CD4-positive, alpha-beta T cell (primary cell): ENCODE measurements around the gene HTR1D. TPM values are rescaled to one million over a fixed set of nuclear protein-coding genes. Genes with fewer than 3 reads are reported as not detected.
"Not testable (repeated sequence)": the region's sequence is repeated elsewhere in the genome, so short reads cannot be mapped to it uniquely, and the experiment has no call there.

Source experiments
- ATAC-seq: fragments of 200-7000 bp; cut with Tn5 transposase; one replicate; pipeline ENCODE4 v1.10.0; 2022; ENCODE audit warnings: mild to moderate bottlenecking; ENCODE audit not compliant: poor library complexity
- CTCF ChIA-PET: fragments of 350-600 bp; sonication (Branson Sonifier 250); formaldehyde crosslinking; loops from one replicate; lab custom pipeline; 2021; ENCODE audit warnings: antibody characterized with exemption, inconsistent platforms; lab: Charles Lee
- POLR2A ChIA-PET: fragments of 350-600 bp; sonication (Branson Sonifier 250); formaldehyde crosslinking; loops from one replicate; lab custom pipeline; 2021; ENCODE audit warnings: antibody characterized with exemption, inconsistent platforms; lab: Charles Lee
- DNase-seq, 14 experiments: peaks; one replicate each; pipeline ENCODE4 v3.0.0-alpha.2; 2013 to 2020; ENCODE audit warnings: mixed read lengths in 2 of 14
- H3K27ac ChIP-seq, 2 donors: one replicate each; pipeline versions ENCODE4 v1.5.1 to v1.7.0; 2013; ENCODE audit warnings: low read length in 2 of 2, low read depth in 1 of 2, mild to moderate bottlenecking in 1 of 2
- H3K27me3 ChIP-seq, 2 experiments: 1 replicate in 1 of 2; 2 replicates in 1 of 2; pipeline versions ENCODE4 v1.6.1 to v1.7.0; 2013; ENCODE audit warnings: low read length in 2 of 2, control low read depth in 1 of 2, mild to moderate bottlenecking in 1 of 2, moderate library complexity in 1 of 2; ENCODE audit not compliant: insufficient read depth in 2 of 2, control insufficient read depth in 1 of 2
- H3K36me3 ChIP-seq: one replicate; pipeline ENCODE4 v1.6.1; 2013; ENCODE audit warnings: low read length, control low read depth; ENCODE audit not compliant: insufficient read depth
- H3K4me1 ChIP-seq: one replicate; pipeline ENCODE4 v1.6.1; 2013; ENCODE audit warnings: low read length, control low read depth; ENCODE audit not compliant: insufficient read depth
- H3K4me3 ChIP-seq: one replicate; pipeline ENCODE4 v1.5.1; 2013; ENCODE audit warnings: mild to moderate bottlenecking, low read length, moderate library complexity
- H3K9me3 ChIP-seq, 2 experiments: 1 replicate in 1 of 2; 2 replicates in 1 of 2; pipeline versions ENCODE4 v1.6.1 to v1.7.0; 2013; ENCODE audit warnings: low read length in 2 of 2, mild to moderate bottlenecking in 2 of 2, control low read depth in 1 of 2, moderate library complexity in 1 of 2; ENCODE audit not compliant: control insufficient read depth in 1 of 2, insufficient read depth in 1 of 2
- H3K27ac Mint-ChIP-seq: one replicate; pipeline ENCODE4 v1.8.0; 2020; ENCODE audit warnings: mixed read lengths
- H3K27me3 Mint-ChIP-seq: one replicate; pipeline ENCODE4 v1.8.0; 2021; ENCODE audit warnings: mixed read lengths
- H3K36me3 Mint-ChIP-seq: one replicate; pipeline ENCODE4 v1.8.0; 2021; ENCODE audit warnings: low read depth, mixed read lengths
- H3K4me1 Mint-ChIP-seq: one replicate; pipeline ENCODE4 v1.8.0; 2021; ENCODE audit warnings: low read depth, mixed read lengths
- H3K4me3 Mint-ChIP-seq: one replicate; pipeline ENCODE4 v1.8.0; 2020; ENCODE audit warnings: mild to moderate bottlenecking, mixed read lengths
- H3K9me3 Mint-ChIP-seq: one replicate; pipeline ENCODE4 v1.8.0; 2020; ENCODE audit warnings: mixed read lengths
- intact Hi-C, 2 experiments: fragments of 100-400 bp; cut with DNase I in 1 of 2; cut with micrococcal nuclease in 1 of 2; formaldehyde crosslinking; loops; one replicate each; pipeline versions ENCODE4 v1.15.1 to v1.9.0; 2023 to 2025; cut with DNase I, micrococcal nuclease
- polyA plus RNA-seq, 2 donors: library from polyadenylated mRNA; unstranded; fragments of 120-200 nt; gene quantifications; one replicate each; pipeline ENCODE4 v1.2.1, GENCODE V29; 2013
- total RNA-seq, 174 experiments: library from RNA in 2 of 174; stranded (reverse) in 2 of 174; gene quantifications; one replicate each; pipeline ENCODE4 v1.2.3 and lab custom pipeline; 2021 to 2026
- TF ChIP-seq, protein P1 (sequence below): fragments of 200-600 bp; IDR thresholded peaks from one replicate; pipeline ENCODE4 v1.8.0; 2022; ENCODE audit warnings: antibody characterized with exemption, mild to moderate bottlenecking

The HTR1D gene, protein sequence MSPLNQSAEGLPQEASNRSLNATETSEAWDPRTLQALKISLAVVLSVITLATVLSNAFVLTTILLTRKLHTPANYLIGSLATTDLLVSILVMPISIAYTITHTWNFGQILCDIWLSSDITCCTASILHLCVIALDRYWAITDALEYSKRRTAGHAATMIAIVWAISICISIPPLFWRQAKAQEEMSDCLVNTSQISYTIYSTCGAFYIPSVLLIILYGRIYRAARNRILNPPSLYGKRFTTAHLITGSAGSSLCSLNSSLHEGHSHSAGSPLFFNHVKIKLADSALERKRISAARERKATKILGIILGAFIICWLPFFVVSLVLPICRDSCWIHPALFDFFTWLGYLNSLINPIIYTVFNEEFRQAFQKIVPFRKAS
- total RNA-seq: not detected
- polyA plus RNA-seq (2013, experiment 1 of 2): not detected
- polyA plus RNA-seq (2013, experiment 2 of 2): not detected
- 0 to 0.12 (median 0) reads per million in 172 experiments for total RNA-seq (lab: John Stamatoyannopoulos, UW)

DNA sequence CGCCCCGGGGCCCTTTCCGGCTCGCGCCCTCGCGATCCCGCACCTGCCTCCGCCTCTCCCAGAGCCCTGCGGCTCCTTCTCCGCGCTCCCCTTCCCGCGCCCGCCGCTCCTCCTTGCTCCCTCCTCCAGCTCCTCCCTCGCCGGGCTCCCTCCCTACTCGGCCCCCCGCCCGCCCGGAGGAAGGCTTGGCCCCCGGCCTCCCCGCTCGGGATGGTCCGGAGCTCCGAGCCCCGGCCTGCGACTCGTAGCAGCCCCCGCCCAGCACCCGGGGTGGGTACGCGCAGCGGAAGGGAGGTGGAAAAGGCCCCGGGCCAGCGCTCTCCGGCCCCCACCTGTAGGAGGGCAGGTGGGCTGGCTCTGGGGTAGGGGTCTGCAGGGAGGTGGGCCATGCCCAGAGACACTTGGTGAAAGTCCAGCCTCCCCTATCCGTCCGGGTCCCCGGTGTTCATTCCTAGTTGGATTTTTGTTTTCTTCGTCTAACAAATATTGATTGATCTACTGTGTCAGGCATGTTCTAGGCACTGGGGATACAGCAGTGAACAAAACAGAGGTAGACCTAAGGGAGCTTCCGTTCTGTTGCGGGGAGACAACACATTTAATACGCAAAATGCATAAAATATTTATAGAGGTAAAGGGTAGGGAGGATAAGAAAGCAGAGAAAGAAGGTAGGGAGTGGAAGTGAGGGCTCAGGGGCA lies at the start of gene HTR1D:
TSS of gene HTR1D (minus strand) at position 82 of the 695 bp plus-strand sequence. CDS start 23,283 bp downstream, outside the sequence.
- H3K36me3 ChIP-seq: no peaks in the 10 kb centered on the region
- intact Hi-C loops: loop anchor here (2.0 to 5.0 kb wide), 2 partner anchors 185 to 187 kb away; no protein-coding TSS in a partner anchor
- Mint-ChIP-seq H3K36me3 (no peaks in the 10 kb centered on the region), H3K4me3 (peak within 1 kb of the TSS; percentile 32), H3K9me3 (no peaks in the 10 kb centered on the region), H3K4me1 (peaks cover 6% of the 10 kb centered on the region), H3K27ac (no peak within 1 kb of the TSS), H3K27me3 (peaks cover 82% of the 10 kb centered on the region)
- H3K27me3 ChIP-seq: peaks cover 36 to 60% of the 10 kb centered on the region in 2 experiments
- CTCF ChIA-PET: no interaction called here
- POLR2A ChIA-PET: interaction anchor here (0.6 kb wide), 1 partner anchor 720 kb away, joined by 3 read pairs; no protein-coding TSS in a partner anchor
- H3K27ac ChIP-seq: no peak within 1 kb of the TSS
- TF ChIP-seq, protein P1, sequence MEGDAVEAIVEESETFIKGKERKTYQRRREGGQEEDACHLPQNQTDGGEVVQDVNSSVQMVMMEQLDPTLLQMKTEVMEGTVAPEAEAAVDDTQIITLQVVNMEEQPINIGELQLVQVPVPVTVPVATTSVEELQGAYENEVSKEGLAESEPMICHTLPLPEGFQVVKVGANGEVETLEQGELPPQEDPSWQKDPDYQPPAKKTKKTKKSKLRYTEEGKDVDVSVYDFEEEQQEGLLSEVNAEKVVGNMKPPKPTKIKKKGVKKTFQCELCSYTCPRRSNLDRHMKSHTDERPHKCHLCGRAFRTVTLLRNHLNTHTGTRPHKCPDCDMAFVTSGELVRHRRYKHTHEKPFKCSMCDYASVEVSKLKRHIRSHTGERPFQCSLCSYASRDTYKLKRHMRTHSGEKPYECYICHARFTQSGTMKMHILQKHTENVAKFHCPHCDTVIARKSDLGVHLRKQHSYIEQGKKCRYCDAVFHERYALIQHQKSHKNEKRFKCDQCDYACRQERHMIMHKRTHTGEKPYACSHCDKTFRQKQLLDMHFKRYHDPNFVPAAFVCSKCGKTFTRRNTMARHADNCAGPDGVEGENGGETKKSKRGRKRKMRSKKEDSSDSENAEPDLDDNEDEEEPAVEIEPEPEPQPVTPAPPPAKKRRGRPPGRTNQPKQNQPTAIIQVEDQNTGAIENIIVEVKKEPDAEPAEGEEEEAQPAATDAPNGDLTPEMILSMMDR: no peak
- H3K9me3 ChIP-seq: no peaks in the 10 kb centered on the region
- DNase-seq: no peak
- H3K4me3 ChIP-seq: no peak within 1 kb of the TSS
- no peak for ATAC-seq
- H3K4me1 ChIP-seq: peaks cover 10% of the 10 kb centered on the region

DNA sequence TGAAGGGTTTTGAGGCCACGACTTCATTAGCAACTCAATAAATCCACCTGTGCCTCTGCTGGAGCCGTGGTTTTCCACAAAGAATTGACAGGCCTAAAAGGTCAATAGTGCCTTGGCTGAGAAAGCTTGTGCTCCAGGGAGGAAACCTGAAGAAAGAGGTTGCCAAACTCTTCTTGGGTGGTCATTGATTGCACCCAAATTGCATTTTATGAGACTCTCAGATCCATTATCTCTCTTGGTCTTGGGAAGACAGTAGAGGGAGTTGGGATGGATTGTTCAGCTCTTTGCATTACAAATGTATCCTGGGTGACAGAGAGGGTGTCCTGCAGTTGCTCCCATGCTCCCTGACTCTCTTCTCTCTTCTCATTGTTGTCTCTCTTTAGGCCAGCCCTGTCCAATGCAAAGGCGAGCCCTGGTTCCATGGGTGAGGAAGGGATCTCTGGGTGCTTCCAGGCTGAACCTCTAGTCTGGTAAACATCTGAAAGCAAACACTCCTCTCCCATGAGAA lies 46.1 kb upstream of the HTR1D start:
- intact Hi-C loops: no loop called here
- H3K27me3 ChIP-seq: no peaks in the 10 kb centered on the region
- no peaks in the 10 kb centered on the region for H3K36me3 ChIP-seq
- Mint-ChIP-seq H3K4me1 (no peaks in the 10 kb centered on the region), H3K4me3 (no peak overlapping the region), H3K9me3 (no peaks in the 10 kb centered on the region), H3K36me3 (no peaks in the 10 kb centered on the region), H3K27ac (no peak overlapping the region), H3K27me3 (no peaks in the 10 kb centered on the region)
- no peaks in the 10 kb centered on the region for H3K9me3 ChIP-seq
- ChIA-PET CTCF (no interaction called here), POLR2A (interaction anchor here (0.7 kb wide), 1 partner anchor 44 kb away, joined by 4 read pairs; no protein-coding TSS in a partner anchor)
- ATAC-seq (no peak), DNase-seq (no peak)
- no peak overlapping the region for H3K27ac ChIP-seq
- TF ChIP-seq, protein P1: no peak
- H3K4me1 ChIP-seq: no peaks in the 10 kb centered on the region
- H3K4me3 ChIP-seq: no peak overlapping the region

DNA sequence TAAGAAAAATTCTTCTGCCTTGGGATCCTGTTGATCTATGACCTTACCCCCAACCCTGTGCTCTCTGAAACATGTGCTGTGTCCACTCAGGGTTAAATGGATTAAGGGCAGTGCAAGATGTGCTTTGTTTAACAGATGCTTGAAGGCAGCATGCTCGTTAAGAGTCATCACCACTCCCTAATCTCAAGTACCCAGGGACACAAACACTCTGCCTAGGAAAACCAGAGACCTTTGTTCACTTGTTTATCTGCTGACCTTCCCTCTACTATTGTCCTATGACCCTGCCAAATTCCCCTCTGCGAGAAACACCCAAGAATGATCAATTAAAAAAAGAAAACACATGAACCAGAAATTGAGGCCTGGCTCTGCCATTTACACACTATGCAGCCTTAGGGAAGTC lies 40.8 kb upstream of the HTR1D start:
- H3K36me3 Mint-ChIP-seq, CTCF ChIA-PET, H3K4me3 ChIP-seq, H3K4me1 ChIP-seq, H3K9me3 Mint-ChIP-seq, H3K27me3 ChIP-seq, H3K27me3 Mint-ChIP-seq, DNase-seq, ATAC-seq, H3K4me3 Mint-ChIP-seq, H3K4me1 Mint-ChIP-seq, H3K27ac ChIP-seq, H3K27ac Mint-ChIP-seq, intact Hi-C loops, H3K9me3 ChIP-seq, POLR2A ChIA-PET, H3K36me3 ChIP-seq: not testable (repeated sequence)

DNA sequence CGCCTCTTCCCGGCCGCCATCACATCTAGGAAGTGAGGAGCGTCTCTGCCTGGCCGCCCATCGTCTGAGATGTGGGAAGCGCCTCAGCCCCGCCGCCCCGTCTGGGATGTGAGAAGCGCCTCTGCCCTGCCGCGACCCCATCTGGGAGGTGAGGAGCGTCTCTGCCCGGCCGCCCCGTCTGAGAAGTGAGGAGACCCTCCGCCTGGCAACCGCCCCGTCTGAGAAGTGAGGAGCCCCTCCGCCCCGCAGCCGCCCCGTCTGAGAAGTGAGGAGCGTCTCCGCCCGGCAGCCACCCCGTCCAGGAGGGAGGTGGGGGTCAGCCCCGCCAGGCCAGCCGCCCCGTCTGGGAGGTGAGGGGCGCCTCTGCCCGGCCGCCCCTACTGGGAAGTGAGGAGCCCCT lies 40.1 kb upstream of the HTR1D start:
- H3K27ac Mint-ChIP-seq, H3K9me3 Mint-ChIP-seq, POLR2A ChIA-PET, H3K27me3 ChIP-seq, H3K4me3 ChIP-seq, H3K36me3 ChIP-seq, CTCF ChIA-PET, H3K9me3 ChIP-seq, ATAC-seq, intact Hi-C loops, H3K4me1 ChIP-seq, H3K27ac ChIP-seq, H3K36me3 Mint-ChIP-seq, H3K4me1 Mint-ChIP-seq, H3K27me3 Mint-ChIP-seq, H3K4me3 Mint-ChIP-seq, DNase-seq: not testable (repeated sequence)
